ENCODE measurements around the gene PDSS2.

PDSS2 gene

GRCh38 chr6:107237992-107238660, 221.2 kb downstream of the PDSS2 start:
- Histone ChIP-seq H3K4me3 (ENCODE audit: low read depth, low read length) (no peak overlapping the region), H3K36me3 (no peaks in the 10 kb centered on the region), H3K27ac (no peak overlapping the region), H3K9me3 (ENCODE audit: severe bottlenecking) (no peaks in the 10 kb centered on the region), H3K27me3 (ENCODE audit: insufficient read depth, low read depth, severe bottlenecking) (no peaks in the 10 kb centered on the region)
- TF ChIP-seq CTCF (IDR thresholded peaks at IDR 0.05; ENCODE audit: low read depth, low read length): no peak
- no peak for DNase-seq

GRCh38 chr6:107235511-107235910, 223.9 kb downstream of the PDSS2 start:
- Histone ChIP-seq H3K27me3 (ENCODE audit: insufficient read depth, low read depth, severe bottlenecking) (no peaks in the 10 kb centered on the region), H3K36me3 (no peaks in the 10 kb centered on the region), H3K27ac (no peak overlapping the region), H3K9me3 (ENCODE audit: severe bottlenecking) (no peaks in the 10 kb centered on the region), H3K4me3 (ENCODE audit: low read depth, low read length) (no peak overlapping the region)
- DNase-seq: no peak
- TF ChIP-seq CTCF (IDR thresholded peaks at IDR 0.05; ENCODE audit: low read depth, low read length): no peak

- Histone ChIP-seq H3K27me3 (ENCODE audit: insufficient read depth, low read depth, severe bottlenecking) (no peaks in the 10 kb centered on the region), H3K27ac (no peak overlapping the region), H3K9me3 (ENCODE audit: severe bottlenecking) (no peaks in the 10 kb centered on the region), H3K36me3 (no peaks in the 10 kb centered on the region), H3K4me3 (ENCODE audit: low read depth, low read length) (no peak overlapping the region)
- no peak for TF ChIP-seq CTCF (IDR thresholded peaks at IDR 0.05; ENCODE audit: low read depth, low read length)
- DNase-seq: no peak
These were observed 224.4 kb downstream of the PDSS2 start for GRCh38 chr6:107235007-107235406.

GRCh38 chr6:107231243-107231642, 228.1 kb downstream of the PDSS2 start:
- no peaks in the 10 kb centered on the region for H3K36me3 ChIP-seq
- no peak for TF ChIP-seq CTCF (IDR thresholded peaks at IDR 0.05; ENCODE audit: low read depth, low read length)
- DNase-seq: no peak
- H3K9me3 ChIP-seq (ENCODE audit: severe bottlenecking): no peaks in the 10 kb centered on the region
- H3K27ac ChIP-seq: no peak overlapping the region
- no peak overlapping the region for H3K4me3 ChIP-seq (ENCODE audit: low read depth, low read length)
- no peaks in the 10 kb centered on the region for H3K27me3 ChIP-seq (ENCODE audit: insufficient read depth, low read depth, severe bottlenecking)

- no peak overlapping the region for H3K27ac ChIP-seq
- H3K4me3 ChIP-seq (ENCODE audit: low read depth, low read length): no peak overlapping the region
- TF ChIP-seq CTCF (IDR thresholded peaks at IDR 0.05; ENCODE audit: low read depth, low read length): no peak
- H3K36me3 ChIP-seq: no peaks in the 10 kb centered on the region
- H3K9me3 ChIP-seq (ENCODE audit: severe bottlenecking): no peaks in the 10 kb centered on the region
- H3K27me3 ChIP-seq (ENCODE audit: insufficient read depth, low read depth, severe bottlenecking): no peaks in the 10 kb centered on the region
- no peak for DNase-seq
These were observed 228.9 kb downstream of the PDSS2 start for GRCh38 chr6:107230448-107230847.

GRCh38 chr6:107230024-107230423, 229.3 kb downstream of the PDSS2 start:
- Histone ChIP-seq H3K9me3 (ENCODE audit: severe bottlenecking) (no peaks in the 10 kb centered on the region), H3K27me3 (ENCODE audit: insufficient read depth, low read depth, severe bottlenecking) (no peaks in the 10 kb centered on the region), H3K4me3 (ENCODE audit: low read depth, low read length) (no peak overlapping the region), H3K36me3 (no peaks in the 10 kb centered on the region), H3K27ac (no peak overlapping the region)
- DNase-seq: no peak
- no peak for TF ChIP-seq CTCF (IDR thresholded peaks at IDR 0.05; ENCODE audit: low read depth, low read length)

All from WERI-Rb-1 (cell line).